Limb (tissue), 2 donors: ENCODE measurements around the gene MRGPRG.

ENCODE experiments used
- DNase-seq, 2 donors: peaks; one replicate each; pipeline ENCODE4 v3.0.0-alpha.2; 2016; ENCODE audit errors: extremely low spot score in 2 of 2

Gene MRGPRG

DNA sequence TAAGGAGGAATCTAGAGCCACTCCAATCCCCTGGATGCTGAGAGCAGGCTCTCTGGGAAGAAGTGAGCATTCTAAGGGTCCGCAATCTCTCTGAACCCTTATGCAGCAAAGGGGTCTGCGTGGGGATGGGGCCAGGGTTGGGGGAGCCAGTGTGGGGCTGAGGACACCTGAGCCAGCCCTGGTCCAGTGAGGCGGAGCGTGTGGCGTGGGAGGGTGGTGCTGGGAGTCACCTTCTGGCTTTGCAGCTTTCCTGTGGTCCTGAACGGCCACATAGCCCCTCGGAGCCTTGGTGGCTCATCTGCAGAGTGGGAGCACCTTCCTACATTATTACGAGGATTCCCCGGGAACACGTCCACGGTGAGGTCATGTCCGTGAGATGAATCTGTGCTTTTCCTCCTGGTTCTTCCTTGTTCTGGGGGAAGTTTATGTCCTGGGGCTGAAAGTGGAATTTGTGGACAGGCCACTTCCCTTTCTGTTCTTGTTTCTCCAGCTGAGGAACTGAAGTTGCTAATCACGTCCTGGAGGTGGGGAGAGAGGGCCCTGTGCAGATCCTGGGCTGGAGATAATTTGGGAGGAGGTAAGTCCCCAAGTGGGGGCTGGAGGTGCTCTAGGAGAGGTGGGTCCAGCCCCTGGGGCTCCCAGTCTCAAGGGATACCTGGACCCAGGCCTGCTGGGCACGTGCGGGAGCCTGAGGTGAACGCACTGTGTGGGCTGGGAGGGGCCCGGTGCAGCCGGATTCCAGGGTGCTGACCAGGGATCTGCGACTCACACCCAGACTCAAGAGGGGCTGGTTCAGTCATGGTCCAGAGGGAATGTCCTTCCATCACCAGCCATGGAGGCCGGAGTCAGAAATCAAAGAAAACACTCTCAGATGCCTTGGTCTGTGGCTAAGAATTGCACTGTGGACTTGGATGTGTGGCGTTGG lies 7.5 kb upstream of the MRGPRG start:
- DNase-seq = no peak

DNA sequence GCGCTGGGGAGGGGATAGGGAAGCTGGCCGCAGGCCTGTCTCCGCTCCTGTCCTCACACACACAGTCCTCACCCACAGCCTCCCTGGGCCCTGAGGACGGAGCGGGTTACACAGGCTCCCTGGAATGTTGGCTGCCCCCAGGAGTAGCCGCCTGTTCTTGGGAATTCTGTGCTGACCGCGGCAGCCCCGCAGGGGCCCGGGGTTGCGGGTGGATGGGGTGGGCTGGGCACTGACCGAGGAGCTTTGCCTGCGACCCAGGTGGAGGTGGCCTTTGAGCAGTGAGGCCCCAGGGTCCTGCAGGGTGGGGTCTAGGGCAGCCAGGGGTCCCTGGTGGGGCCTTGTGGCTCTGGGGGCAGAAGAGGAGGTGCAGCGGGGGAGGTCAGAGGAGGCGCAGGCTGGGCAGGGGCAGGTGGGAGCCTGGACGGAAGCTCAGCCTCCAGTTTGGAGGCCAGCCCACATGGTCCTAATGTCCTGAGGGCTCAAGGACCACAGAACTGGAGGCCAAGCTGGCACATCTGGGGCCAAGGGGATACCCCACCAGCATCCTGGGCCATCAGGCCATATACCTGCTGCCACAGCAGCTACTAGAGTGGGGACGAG lies 6.6 kb upstream of the MRGPRG start:
- DNase-seq = peak in 1 of 2 donors; percentile 28

DNA sequence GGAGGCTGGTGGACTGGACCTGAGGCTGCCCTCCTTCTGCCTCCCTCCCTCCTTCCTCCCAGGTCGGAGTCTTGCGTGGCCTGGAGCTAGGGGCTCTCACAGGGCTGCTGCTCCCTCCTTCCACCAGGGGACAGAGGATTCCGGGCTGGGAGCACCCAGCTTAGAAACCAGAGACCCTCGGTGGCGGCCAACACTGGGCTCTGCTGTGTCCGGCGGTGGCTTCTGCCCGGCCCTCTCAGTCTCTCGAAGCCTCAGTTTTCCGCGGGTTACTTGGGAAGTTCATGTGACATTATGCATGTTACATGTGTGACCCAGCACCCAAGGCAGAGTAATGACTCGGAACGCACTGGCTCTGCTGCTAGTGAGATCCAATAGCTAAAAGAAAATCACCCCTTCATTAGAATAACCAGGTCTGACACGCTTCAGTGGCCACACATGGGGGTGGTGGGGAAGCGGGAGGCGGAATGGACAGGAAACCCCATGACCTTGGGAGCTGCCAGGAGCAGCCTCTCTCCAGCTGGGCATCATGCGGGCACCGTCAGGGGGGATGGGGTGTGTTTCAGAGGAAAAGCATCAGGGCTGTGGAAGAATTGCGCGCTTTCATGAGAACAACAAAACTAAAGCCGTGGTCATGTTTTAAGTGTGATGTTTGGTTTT lies 5.9 kb upstream of the MRGPRG start:
- DNase-seq = peak in 1 of 2 donors; percentile 32

DNA sequence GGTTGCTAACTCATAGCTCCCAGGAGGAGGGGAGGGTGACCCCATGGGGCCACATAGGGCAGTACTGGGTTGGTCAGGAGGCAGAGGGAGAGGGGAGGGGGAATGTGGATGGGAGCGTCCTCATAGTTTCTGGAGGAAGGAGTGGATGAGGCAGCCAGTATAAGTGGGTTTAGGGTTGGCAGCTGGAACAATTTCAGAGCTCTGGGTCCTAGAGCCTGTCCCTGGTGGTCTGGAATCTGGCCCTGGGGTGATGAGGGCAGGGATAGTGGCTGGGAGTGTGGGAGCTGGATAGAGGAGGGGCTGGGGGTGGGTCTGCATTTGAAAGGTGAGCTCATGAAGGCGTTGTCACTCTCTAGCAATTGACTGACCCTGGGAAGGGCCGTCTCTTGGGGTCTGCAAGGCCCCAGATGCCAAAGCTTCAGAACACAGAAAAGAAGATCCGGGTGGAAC lies 5.3 kb upstream of the MRGPRG start:
- peak in 1 of 2 donors; percentile 27 for DNase-seq

DNA sequence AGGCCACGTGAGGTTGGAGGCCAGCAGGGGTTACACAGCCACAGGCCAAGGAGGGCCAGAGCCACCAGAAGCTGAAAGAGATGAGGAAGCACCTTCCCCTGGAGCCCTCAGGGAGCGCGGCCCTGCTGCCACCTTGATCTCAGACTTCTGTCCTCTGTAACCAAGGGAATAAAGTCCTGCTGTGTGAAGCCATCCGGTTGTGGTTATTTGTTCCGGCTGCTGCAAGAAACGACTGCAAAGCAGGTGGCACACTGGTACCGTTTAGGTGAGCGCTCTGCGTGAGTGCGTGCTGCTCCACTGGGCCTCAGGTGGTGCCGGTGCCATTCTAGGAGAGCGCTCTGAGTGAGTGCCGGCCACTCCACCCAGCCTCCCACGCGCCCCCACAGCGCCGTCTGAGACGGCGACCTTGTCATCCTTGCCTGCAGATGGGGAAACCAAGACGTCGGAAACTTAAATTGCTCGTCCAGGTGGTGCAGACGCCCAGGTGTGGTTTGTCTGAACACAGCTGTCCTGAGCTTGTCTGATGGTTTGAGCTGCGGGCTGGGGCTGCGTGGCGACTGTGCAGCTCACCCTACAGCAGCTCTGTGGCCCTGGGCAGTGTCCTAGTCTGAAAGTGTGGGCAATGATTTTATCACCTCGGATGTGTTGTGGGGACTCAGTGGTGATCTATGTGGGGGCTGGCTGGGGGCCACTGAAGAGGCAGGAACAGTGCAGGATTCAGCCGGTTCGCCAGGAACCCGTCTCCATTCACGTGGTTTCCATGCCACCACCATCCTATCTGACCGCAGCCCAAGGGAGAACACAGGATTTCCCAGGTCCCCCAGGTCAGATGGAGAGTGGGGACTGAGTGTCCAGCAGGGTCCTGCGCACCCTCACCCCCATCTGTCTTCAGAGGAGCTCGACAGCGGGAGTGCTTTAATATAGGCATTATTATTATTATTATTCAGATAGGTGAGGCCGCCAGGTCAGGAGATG lies 4.6 kb upstream of the MRGPRG start:
- DNase-seq = peak in 1 of 2 donors; percentile 25

DNA sequence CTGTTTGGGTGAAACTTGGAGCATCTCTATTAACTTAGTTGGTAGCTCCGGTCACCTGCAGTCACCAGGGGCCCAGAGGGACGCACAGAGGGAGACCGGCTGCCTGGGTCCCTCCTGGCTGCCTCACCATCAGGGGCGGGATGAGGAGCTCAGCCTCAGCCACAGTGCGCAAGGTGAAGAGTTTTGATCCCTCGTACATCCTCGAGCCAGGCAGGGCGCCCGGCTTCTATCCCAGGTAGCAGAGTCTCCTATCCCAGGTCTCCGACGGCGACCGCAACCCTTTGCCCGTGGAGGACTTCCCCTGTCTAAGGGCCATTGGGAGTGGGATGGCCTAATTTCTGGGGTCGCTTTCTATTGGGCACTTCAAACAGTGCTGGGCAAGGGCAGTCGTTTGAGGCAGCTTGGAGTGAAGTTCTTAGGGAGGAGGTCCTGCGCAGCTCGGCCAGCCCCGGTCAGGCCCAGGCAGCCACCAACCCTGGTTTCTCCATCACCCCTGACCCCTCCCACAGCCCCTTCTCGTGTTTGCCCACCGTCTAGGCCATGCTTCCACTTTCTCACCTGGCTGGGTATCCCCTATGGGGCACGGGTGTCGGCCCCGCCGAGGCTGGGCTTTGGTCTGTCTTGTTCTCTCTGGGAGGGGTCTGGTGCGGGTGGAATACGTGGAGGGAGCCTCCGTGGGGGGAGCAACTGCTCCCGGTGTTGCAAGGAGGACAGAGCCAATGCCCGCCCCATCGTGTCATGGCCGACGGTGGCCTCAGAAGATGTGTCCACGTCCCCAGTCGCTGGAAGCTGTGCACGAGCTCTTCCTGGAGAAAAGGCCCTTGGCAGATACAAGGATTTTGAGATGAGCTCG lies 3.6 kb upstream of the MRGPRG start:
- peak in 1 of 2 donors; percentile 28 for DNase-seq

DNA sequence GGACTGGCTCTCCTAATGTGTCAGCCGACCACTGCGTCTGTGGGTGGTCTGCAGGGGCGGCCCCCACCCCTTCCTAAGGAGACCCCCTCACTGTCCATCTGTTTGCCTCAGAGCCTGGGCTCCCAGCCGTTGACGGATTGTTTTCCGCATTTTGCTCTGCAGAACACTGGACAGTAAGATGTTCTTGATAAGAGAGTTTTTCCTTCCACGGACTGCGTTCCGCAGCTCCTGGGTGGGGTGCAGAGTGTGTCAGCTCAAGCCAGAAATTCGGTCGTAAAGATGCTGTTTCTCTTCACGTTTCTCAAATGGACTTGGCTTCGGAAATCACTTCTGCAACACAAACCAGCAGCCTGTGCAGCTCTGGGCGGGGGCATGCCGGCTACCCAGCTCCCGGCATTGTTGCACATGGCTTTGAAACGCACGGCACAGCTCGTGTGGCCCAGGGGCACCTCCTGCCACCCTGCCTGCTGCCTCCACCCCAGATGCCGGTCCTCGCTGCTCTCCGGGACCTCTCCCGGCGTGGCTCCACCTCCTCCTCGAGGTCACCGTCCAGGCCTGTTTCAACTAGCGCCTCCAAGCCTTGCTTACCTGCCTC lies 2.9 kb upstream of the MRGPRG start:
- peak in 1 of 2 donors; percentile 24 for DNase-seq

DNA sequence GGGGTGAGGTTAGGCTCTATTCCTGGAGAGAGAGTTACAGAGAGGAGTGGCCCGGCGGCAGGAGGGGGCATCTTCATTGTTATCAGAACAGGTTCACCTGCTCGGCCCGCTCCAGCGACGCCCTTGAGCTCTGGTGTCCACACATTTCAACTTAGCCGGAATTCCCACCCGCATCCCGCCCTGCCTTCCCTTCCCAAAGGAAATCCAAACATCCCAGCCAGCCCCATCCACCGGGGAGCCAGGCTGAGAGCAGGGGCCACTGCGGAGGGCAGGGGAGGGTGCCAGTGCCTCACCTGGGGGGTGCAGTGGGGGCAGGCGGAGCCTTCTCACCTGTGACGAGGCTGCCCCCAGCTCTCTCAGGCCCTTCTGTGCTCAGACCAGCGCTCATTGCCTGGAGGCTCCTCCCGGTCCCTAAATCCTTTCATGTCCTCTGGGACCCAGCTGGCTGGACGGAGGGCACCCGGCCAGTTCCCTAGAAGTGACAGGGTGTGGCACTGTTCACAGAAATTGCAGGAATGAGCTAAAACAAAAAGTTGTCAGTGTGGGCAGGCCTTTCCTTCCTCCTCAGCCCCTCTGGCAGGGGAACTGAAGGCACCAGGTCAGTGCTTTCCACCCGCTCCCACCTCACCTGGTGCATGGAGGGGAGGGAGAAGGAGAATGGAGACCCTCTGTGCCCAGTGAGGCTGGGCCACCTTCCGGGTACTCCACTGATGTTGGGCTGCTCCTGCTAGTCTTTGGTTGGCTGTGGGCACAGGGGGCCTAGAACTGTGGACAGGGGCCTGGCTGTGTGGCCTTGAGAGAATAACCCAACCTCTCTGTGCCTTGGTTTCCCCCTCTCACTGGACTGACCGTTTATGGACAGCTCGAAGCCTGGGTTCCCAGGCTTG lies 2.2 kb upstream of the MRGPRG start:
- peak in 1 of 2 donors; percentile 30 for DNase-seq

DNA sequence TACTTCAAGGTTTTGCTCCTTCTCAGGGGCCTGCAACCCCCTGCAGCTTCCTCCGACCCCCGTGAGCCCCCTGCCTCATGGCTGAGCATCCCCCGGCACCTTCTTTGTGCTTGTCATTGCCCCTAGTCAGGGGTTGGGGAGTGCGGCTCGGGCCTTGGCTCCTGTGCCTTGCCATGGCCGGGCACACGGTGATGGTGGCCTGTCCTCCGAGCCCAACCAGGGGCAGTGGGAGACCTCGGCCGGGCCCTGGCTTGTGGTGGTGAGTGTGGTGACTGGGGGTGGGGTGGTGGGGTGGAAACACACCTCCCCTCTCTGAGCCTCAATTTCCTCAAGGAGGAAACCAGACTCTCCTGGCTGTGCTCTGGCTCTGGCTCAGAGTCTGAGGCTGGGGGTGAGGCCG lies 1.5 kb upstream of the MRGPRG start:
- DNase-seq = peak in 1 of 2 donors; percentile 27

DNA sequence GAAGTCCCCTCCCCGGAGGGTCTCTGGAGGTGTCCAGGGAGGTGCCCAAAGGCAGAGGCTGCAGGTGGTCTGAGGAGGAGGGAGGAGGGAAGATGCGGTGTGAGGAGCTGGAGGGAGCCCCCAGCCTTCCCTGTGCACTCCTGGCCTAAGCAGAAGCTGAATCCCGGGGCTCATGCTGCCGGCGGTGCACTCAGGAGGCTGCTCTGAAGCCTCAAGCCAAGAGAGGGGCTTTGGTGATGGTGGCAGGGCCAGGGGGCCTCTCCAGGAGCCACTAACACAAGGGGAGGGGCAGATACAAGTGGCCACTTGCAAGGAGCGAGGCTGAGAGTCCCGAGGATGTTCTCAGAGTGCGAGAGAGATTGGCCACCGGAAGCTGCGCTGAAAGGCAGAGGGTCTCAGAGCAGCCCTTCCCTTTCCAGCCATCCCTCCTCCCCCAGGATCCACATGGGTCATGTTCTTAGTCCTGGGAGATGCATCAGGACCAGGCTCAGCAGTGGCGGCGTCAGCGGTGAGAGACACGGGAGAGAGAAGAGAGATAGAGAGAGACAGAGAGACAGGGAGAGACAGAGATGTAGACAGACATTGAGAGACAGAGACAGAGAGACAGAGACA lies 774 bp upstream of the MRGPRG start:
- DNase-seq = peak in 1 of 2 donors; percentile 27

DNA sequence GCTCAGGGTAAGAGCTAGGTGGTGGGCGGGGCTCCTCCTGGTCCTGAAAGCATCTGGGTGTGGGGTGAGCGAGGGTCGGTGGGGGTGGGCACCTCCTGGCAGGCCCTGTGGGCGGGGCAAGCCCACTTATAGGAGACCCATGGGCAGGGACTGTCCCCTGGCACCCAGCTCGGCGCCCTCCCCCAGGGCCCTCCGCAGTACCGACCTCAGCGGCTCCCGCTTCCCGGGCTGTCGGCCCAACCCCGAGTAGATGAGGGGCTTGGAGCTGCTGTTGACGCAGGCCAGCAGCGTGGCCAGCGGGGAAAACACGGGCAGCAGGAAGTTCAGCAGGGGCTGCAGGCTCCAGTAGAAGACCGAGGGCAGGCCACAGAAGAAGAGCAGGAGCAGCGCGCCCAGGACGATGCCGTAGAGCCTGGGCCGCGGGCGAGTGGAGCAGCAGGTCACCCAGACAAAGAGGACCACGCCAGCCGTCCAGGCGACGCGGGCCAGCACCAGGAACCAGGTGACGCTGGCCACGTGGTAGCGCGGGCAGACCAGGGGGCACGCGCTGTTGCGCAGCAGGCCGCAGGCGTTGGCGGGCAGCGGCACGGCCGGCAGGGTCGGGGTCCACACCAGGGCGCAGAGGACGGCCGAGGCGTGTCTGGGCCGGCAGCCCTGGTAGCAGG lies 663 bp downstream of the MRGPRG start:
- DNase-seq = no peak

DNA sequence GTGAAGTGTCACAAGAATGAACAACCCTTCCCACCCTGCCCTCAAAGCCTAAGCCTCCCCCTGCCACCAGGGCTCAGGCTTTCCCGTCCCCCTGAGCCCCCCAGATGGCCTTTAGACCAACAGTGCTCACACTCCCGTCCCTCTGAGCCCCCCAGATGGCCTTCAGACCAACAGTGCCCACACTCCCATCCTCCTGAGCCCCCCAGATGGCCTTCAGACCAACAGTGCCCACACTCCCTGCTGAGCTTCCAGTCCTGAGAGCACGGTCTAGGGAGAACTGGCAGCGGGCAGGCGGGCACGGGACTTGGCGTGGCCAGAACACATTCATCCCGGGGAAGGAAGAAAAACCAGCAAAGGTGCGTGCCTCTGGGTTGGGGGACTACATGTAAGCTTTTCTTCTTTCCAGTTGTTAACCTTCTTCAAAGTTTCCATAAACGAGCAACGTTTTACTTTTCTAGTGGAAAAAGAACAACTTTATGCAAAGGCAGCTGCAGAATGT lies 2.5 kb downstream of the MRGPRG start:
- no peak for DNase-seq

DNA sequence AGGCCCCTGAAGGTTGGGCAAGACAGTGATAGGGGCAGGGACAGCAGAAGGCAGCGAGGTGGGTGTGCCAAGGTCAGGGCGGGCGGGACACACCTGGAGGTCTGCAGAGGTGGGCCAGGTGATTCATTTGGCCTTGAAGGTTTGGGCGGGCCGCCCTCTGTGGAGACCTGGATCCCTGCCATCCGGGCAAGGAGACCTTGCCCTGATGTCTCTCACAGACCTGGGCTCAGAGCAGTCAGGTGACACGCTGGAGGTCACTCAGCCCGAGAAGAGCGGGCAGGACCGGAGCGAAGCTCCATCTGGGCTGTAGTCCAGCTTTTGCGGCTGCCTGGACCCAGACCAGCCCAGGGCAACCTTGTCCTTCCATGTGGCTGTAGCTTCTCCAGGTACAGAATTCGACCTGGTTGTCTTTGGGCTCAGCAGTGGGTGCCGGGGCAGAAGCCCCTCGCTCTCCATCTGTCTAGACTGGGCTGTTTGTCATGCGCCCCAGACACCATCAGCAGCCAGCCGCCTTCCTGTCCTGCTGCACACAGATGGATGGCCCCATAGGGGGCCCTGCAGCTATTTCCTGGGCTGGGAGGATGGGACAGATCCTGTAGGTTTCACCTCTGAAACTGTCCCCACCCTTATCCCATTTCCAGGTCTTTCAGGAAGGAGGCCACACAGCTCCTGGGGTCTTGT lies 3.1 kb downstream of the MRGPRG start:
- no peak for DNase-seq

DNA sequence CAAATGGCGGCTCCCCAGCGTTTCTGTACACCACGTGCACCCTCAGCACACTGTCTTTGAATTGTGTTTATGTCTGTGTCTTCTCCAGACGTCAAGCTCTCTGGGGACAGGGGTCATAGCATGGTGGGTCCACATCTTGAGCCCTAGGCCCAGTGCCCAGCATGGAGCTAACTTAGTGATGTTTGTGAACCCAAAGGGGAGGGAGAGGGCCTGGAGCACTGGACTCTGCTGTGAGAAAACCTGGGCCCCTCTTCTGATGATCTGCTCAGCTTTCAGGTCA lies 4.3 kb downstream of the MRGPRG start:
- no peak for DNase-seq

DNA sequence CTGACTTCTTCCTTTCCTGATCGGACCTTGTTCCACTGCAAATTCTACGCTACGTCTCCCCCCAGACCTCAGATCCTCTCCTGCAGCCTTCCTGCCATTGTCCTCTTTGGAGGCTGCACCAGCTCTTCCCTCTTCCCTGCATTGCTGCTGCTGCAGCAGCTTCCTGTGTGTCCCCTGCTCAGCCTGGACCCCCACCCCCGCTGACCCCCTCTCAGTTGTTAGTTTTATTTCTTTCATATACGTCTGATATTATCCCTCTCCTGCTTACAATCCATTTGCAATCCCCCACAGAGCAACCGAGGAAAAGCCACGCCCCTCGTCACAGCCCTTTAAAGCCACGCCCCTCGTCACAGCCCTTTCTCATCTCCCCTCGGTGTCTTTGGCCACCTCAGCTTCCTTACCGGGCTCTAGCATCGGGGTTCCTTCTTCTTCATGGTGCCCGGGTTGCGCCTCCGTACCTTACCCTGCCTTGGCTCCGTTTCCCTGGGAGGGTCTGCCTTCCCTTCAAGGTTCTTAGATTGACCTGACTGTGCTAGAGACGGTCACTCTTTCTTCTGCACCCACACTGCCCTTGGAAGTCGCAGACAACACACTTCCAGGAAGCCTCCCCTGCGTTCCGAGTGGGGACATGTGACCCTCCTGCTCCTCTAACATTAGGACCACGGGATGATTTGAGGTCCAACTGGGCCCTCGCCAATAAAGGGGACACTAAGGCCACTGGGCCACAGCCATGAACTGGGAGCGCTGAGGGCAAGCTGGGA lies 4.8 kb downstream of the MRGPRG start:
- no peak for DNase-seq

DNA sequence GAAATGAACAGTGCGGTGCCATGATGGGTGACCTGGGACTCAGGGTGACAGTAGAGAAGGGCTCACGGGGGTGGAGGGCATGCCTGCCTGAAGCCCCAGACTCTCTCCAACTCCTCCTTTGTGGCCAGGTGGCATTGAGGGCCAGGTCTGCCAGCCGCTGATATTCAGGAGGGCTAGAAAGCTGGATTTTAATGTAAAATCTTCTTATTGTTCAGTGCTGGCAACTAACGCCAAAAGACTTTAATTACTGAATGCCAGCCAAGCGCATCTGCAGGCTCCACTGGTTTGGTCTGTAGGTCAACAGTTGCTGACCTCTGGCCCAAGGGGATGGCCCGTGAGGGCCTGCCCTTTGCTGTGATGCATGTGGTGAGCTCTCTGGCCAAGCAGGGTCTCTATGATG lies 10.3 kb downstream of the MRGPRG start:
- no peak for DNase-seq
